ENCODE data around the gene TCF7. TPM values are rescaled to one million over a fixed set of nuclear protein-coding genes. Genes with fewer than 3 reads are reported as not detected.

TCF7 gene
- total RNA-seq, result 0.76 and 2.4 TPM in 2 replicates

DNA sequence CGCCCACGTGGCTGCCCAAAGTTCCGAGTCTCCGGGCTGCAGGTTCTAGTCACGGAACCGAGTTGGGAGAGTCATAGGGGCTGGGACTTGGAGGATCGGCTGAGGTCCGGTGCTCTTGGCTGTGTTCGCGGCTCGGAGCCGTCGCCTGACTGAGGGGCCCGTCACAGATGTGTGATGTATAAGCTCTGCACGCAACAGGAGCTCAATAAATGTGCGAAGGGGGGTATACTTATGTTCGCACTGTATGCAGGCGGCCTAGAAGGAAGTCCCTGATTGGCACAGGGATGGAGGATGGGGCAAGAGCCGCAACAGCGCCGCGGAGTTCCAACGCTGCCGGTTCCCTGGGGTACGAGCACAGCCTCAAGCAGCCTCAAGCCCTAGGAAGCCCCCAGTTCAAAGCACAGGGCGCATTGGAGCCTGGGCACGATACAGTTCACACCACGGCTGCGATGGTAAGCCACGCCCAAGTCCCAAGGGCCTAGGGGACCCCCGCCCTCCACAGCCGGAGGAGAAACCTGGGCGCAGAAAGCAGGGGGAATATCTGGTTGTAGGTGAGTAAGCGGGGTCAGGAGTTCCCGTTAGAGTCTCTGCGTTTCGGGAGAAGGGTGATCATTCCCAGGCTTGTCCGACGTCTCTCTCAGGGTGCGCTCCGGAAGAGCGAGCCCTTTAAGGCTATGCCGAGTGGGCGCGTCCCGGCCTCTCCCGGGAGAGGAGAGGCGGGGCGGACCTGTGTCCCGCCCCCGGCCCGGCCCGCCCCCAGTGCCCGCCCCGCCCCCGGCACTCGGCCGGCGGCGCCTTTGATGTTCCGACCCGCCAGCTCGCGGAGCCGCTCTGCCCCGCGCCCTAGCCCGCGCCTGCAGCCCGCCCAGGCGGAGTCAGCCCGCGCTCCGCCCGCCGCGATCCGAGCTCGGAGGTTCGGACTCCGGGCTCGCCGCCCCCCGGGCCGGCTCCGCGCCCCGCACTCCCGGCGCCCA, at the start of gene TCF7:
TSS of gene TCF7 (plus strand) at position 780 of the 974 bp plus-strand sequence. CDS start 226 bp downstream, outside the sequence.

DNA sequence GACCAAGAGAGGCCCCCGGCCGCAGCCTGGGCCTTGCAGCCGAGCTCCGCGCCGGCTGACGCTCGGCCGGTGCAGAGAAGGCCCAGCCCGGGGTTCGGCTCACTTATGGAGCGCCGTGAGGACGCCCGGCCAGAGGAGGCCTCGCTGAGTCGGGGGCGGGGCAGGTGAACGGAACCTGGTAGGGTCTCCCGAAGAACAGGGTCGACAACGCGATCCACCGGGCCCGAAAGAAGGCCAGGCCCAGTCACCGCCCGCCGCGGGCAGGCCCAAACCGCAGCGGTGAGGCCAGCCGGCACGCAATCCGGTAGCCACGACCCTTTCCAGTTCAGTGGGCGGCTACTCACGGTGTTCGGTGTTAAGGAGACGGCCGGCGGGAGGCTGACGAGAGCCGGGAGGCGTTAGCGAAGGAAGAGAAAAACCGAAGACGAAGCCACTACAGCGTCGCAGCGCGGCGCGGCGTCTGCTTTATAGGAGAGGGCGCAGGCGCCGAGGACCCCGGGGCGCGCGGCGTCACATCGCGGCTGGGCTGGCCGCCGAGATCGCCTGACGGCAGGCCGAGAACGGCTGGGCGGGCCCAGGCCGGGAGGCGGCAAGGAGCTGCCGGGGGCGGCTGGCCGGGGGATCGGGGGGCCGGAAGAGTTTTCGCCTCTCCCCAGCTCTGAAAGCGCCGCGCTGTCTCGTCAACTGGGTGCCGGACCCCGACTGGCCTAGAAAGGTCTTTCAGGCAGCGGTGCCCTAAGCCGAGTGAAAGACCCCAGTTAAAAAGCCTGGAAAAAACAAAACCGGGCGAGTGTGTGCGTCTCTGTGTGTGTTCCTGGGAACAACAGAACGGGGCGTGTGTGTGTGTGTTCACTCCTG, 62.3 kb downstream of the TCF7 start, which contains the start of gene SKP1:
TSS of gene SKP1 (minus strand) at position 440 of the 858 bp plus-strand sequence. CDS start 2,928 bp downstream, outside the sequence.

Small RNA genes within 50 kb of the gene (small RNA-seq; reads per million reads assigned to genes)
- gene AC008608.1, result not detected

Other genes with a start within 250 kb of the TCF7 start
- 47.5 and 79.5 TPM in 2 replicates for gene C5orf15, start 146.1 kb upstream of the TCF7 start, total RNA-seq
- gene VDAC1, start 109.7 kb upstream of the TCF7 start, total RNA-seq, result 200 and 344 TPM in 2 replicates
- 163 and 223 TPM in 2 replicates for gene SKP1, start 62.3 kb downstream of the TCF7 start, total RNA-seq
- 47.5 and 115 TPM in 2 replicates for gene PPP2CA, start 111.4 kb downstream of the TCF7 start, total RNA-seq